SK-N-MC (cell line): ENCODE measurements around the gene MYL3.

Experiments
- DNase-seq: peaks from one replicate; pipeline ENCODE4 v3.0.0-alpha.2; 2011; ENCODE audit warnings: low read depth, low spot score
- H3K27ac ChIP-seq: fragments of 200-600 bp; sonication (generic); 2 replicates; pipeline ENCODE4 v1.5.1; 2016; ENCODE audit warnings: mixed run types
- H3K36me3 ChIP-seq: fragments of 200-600 bp; sonication (generic); 2 replicates; pipeline ENCODE4 v1.6.1; 2017; ENCODE audit warnings: antibody characterized with exemption, low read length, mixed read lengths; ENCODE audit not compliant: insufficient read depth
- H3K4me3 ChIP-seq: fragments of 200-600 bp; sonication (generic); 2 replicates; pipeline ENCODE4 v1.5.1; 2016
- H3K9ac ChIP-seq: fragments of 200-600 bp; sonication (generic); 2 replicates; pipeline ENCODE4 v1.8.0; 2017; ENCODE audit warnings: mixed run types, mixed read lengths; ENCODE audit not compliant: insufficient read length
- H3K9me3 ChIP-seq: fragments of 200-600 bp; sonication (generic); 2 replicates; pipeline ENCODE4 v1.6.1; 2017; ENCODE audit warnings: low read depth, mild to moderate bottlenecking, antibody characterized with exemption, low read length, moderate library complexity, mixed read lengths
- EZH2 ChIP-seq: fragments of 200-600 bp; sonication (generic); IDR thresholded peaks from one replicate; pipeline ENCODE4 v1.6.1; 2017; ENCODE audit warnings: antibody characterized with exemption
- FOXP2 ChIP-seq: optimal IDR thresholded peaks from 2 replicates; pipeline ENCODE3; 2011; ENCODE audit warnings: mild to moderate bottlenecking, moderate library complexity; ENCODE audit not compliant: insufficient read depth; ENCODE audit errors: extremely low read length, control extremely low read depth
- POLR2AphosphoS5 ChIP-seq: IDR thresholded peaks from 2 replicates; pipeline ENCODE4 v1.6.1; 2012; ENCODE audit warnings: mild to moderate bottlenecking, low read depth, low read length, borderline replicate concordance

MYL3 gene

DNA sequence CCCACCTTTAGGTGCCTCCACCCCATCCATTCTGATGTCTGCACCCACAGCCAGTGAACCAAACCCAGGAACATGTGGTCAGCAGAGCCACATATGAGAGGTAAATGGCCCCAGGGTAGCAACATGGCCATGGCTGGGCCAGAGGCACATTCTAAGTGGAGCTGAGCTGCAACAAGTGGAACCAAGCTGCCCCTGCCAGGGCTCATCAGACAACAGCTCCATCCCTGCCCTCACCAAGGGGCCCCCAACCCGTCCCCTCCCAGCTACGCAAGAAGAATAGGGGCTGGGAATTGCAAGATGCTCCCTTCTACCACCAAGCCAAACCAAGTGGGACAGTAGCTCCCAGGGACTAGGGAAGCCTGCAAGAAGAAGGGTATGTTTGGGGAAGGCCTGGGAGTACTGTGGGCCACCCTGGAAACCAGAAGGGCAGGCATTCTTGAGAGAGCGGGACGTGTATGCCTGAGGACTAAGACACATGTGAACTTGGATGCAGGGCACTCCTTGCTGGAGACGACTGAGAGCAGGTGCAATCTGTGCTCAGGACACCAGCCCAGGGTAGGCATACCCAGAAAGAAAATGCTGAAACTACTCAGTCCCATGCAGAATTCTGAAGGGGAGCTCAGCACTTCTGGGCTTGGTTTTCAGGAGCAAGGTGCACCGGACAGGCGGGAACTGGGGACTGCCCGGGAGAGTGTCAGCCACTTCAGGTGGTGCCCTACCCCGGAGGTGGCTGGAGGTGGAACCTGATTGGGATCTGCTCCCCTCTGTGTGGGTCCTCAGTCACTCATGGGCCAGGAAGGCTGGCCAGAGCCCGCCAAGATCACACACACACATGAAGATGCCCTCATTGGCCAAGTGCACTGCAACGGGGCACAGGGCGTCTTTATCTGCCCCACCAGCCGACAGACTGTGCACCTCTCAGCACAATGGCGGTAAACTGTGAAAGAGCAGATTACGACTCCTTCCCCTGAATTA is 9.5 kb downstream of the MYL3 start:
- no peak for DNase-seq
- Histone ChIP-seq H3K9me3 (no peaks in the 10 kb centered on the region), H3K4me3 (no peak overlapping the region), H3K9ac (no peak overlapping the region), H3K36me3 (no peaks in the 10 kb centered on the region), H3K27ac (no peak overlapping the region)
- TF ChIP-seq EZH2, result no peak
- TF ChIP-seq FOXP2, result no peak
- no peak for TF ChIP-seq POLR2AphosphoS5

DNA sequence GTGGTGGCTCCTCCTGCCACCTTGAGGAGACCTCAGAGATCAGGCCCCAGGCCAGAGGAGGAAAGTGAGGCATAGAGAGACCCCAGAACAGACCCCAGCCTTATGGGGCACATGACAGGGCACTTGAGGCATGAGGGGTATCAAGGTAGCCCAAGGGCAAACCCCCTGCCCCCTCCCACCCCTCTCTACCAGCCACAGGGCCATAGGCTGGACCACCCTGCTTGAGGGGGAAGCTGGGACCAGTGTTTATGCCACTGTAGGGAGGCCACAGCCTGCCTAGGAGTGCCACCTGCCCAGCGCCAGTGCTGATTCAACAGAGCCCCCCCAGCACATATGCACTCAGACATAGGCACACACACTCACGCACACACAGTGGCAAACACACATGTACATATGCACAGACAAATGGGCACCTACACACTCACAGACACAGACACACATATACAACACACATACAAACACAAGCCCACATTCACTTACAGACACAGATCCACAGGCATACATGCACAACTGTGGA is 10.3 kb downstream of the MYL3 start:
- no peak overlapping the region for H3K9ac ChIP-seq
- DNase-seq, result no peak
- no peak overlapping the region for H3K4me3 ChIP-seq
- no peaks in the 10 kb centered on the region for H3K9me3 ChIP-seq
- TF ChIP-seq FOXP2, result no peak
- H3K27ac ChIP-seq, result no peak overlapping the region
- H3K36me3 ChIP-seq, result no peaks in the 10 kb centered on the region

- DNase-seq, result no peak
- H3K9ac ChIP-seq, result no peak overlapping the region
- H3K36me3 ChIP-seq, result no peaks in the 10 kb centered on the region
- H3K27ac ChIP-seq, result no peak overlapping the region
- H3K9me3 ChIP-seq, result no peaks in the 10 kb centered on the region
- TF ChIP-seq FOXP2 (no peak), EZH2 (no peak), POLR2AphosphoS5 (no peak)
- H3K4me3 ChIP-seq, result no peak overlapping the region
Measured at GRCh38 chr3:46852334-46852720, 10.9 kb downstream of the MYL3 start.

DNA sequence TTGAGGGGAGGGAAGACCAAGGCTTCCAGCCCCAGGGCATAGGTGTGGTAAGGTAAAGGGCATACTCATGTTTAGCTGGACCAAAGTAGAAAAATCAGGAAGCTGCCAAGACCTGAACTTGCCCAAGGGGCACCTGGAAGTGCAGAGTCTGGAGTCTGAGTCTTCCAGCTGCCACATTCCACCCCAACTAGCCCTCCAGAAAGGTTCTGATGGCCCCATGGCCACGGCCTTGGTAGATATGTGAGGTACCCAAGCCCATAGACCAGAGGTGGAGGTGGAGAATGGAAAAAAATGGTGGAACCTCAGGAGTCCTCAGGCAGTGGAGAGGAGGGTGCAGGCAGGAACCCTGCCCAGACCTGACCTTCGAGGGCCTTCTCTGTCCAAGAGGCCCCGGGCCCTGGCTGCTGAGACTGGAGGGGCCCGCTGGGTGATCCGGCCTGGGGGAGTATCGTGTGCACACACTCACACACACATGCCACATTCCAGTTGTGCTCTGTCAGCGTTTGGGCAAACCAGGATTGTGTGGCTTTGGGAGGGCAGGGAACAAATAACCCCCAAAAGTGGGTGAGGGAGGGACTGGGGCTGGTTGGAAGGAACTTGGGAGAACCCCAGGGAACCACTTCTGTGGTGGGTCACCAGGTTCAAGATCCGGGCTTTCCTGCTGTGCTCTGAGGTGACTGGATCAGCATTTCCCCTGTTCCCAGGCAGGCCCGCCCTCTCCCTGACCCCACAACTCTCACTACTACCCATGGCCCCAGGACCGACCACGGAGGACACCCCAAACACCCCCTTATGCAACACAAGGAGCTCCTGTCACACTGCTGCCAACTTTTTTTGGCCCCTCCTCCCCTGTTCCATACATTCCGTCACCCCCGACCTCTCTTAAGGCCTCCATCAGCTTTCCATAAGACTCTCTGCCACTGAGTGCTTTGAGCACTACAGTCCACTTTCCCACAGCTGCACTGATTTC is 11.6 kb downstream of the MYL3 start:
- Histone ChIP-seq H3K9me3 (no peaks in the 10 kb centered on the region), H3K27ac (no peak overlapping the region), H3K9ac (no peak overlapping the region), H3K4me3 (no peak overlapping the region), H3K36me3 (no peaks in the 10 kb centered on the region)
- DNase-seq, result no peak
- TF ChIP-seq POLR2AphosphoS5 (no peak), EZH2 (no peak), FOXP2 (no peak)

- DNase-seq, result no peak
- Histone ChIP-seq H3K27ac (no peak overlapping the region), H3K9me3 (no peaks in the 10 kb centered on the region), H3K9ac (no peak overlapping the region), H3K36me3 (no peaks in the 10 kb centered on the region), H3K4me3 (no peak overlapping the region)
- TF ChIP-seq EZH2 (no peak), FOXP2 (no peak), POLR2AphosphoS5 (no peak)
Measured at GRCh38 chr3:46850468-46850779, 12.8 kb downstream of the MYL3 start.

- H3K4me3 ChIP-seq, result no peak overlapping the region
Measured at GRCh38 chr3:46849686-46850467, 13.4 kb downstream of the MYL3 start.

DNA sequence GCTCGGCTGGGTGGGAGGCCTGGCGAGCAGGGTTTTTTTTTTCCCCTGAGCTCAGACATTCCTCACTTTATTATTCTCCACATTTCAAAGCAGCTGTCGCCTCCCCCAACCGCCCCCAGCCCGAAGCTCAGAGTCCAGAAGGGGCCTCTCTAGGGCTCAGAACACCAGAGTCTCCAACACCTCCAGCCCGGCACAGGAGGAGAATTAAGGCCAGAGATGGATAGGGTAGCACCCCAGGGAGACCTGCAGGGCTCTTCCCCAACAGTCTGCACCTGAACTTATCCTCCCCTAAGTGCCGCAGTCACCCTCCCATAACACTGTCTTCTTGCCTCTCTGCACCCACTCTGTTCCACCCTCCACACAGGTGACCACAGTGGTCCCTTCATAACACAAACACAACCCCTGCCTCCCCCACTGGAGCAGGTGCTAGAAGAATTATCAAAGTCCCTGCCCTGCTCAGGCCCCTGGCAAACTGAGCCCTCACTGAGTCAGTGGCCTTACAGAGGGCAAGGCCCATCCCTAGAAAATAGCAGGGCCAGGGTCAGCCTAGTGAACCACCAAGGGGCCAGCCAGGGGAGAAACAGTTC is 14.1 kb downstream of the MYL3 start:
- Histone ChIP-seq H3K9me3 (no peaks in the 10 kb centered on the region), H3K27ac (no peak overlapping the region), H3K9ac (no peak overlapping the region), H3K4me3 (no peak overlapping the region), H3K36me3 (no peaks in the 10 kb centered on the region)
- no peak for DNase-seq
- no peak for TF ChIP-seq EZH2
- no peak for TF ChIP-seq FOXP2
- no peak for TF ChIP-seq POLR2AphosphoS5

More at GRCh38 chr3:46849686-46850467, 13.4 kb downstream of the MYL3 start:
- TF ChIP-seq POLR2AphosphoS5 (no peak), FOXP2 (no peak), EZH2 (no peak)
- DNase-seq, result no peak
- H3K27ac ChIP-seq, result no peak overlapping the region
- no peaks in the 10 kb centered on the region for H3K9me3 ChIP-seq
- no peak overlapping the region for H3K9ac ChIP-seq
- no peaks in the 10 kb centered on the region for H3K36me3 ChIP-seq
